Adipocyte (in vitro differentiated cells): Measurements from ENCODE around the gene ZMYM5.
"Not testable (repeated sequence)": the region's sequence is repeated elsewhere in the genome, so short reads cannot be mapped to it uniquely, and the experiment has no call there.

Source experiments
- DNase-seq: peaks from one replicate; pipeline ENCODE4 v3.0.0-alpha.2; 2015; ENCODE audit warnings: low read depth
- H3K27me3 ChIP-seq: replicated peaks from 2 replicates; pipeline ENCODE4 v1.7.0; 2013; ENCODE audit warnings: mild to moderate bottlenecking, low read length, moderate library complexity; ENCODE audit not compliant: control insufficient read depth, insufficient read depth
- H3K36me3 ChIP-seq: 2 replicates; pipeline ENCODE4 v1.7.0; 2013; ENCODE audit warnings: low read length, mild to moderate bottlenecking, moderate library complexity; ENCODE audit not compliant: control insufficient read depth, insufficient read depth, severe bottlenecking
- H3K4me1 ChIP-seq: 2 replicates; pipeline ENCODE4 v1.7.0; 2013; ENCODE audit warnings: mild to moderate bottlenecking, low read length, moderate library complexity; ENCODE audit not compliant: control insufficient read depth, insufficient read depth
- H3K4me3 ChIP-seq: 2 replicates; pipeline ENCODE4 v1.7.0; 2013; ENCODE audit warnings: mild to moderate bottlenecking, low read length, moderate library complexity
- H3K9ac ChIP-seq: 2 replicates; pipeline ENCODE4 v1.7.0; 2013; ENCODE audit warnings: mild to moderate bottlenecking, low read length, moderate library complexity
- H3K9me3 ChIP-seq: 2 replicates; pipeline ENCODE4 v1.7.0; 2013; ENCODE audit warnings: mild to moderate bottlenecking, low read length, moderate library complexity; ENCODE audit not compliant: control insufficient read depth

Gene ZMYM5

GRCh38 chr13:19817510-19818158 lies 45.8 kb downstream of the ZMYM5 start:
- Histone ChIP-seq H3K9ac (no peak overlapping the region), H3K27me3 (no peaks in the 10 kb centered on the region), H3K4me3 (no peak overlapping the region), H3K36me3 (peaks cover 23% of the 10 kb centered on the region), H3K4me1 (peaks cover 7% of the 10 kb centered on the region), H3K9me3 (no peaks in the 10 kb centered on the region)
- no peak for DNase-seq

- Histone ChIP-seq H3K9ac (no peak overlapping the region), H3K4me1 (peaks cover 1% of the 10 kb centered on the region), H3K36me3 (peaks cover 23% of the 10 kb centered on the region), H3K27me3 (no peaks in the 10 kb centered on the region), H3K9me3 (no peaks in the 10 kb centered on the region), H3K4me3 (no peak overlapping the region)
- DNase-seq: no peak
Observed at GRCh38 chr13:19817106-19817505, 46.3 kb downstream of the ZMYM5 start.

GRCh38 chr13:19815842-19816241 lies 47.6 kb downstream of the ZMYM5 start:
- H3K4me1 ChIP-seq, H3K4me3 ChIP-seq, H3K9ac ChIP-seq, H3K9me3 ChIP-seq, H3K27me3 ChIP-seq, DNase-seq: not testable (repeated sequence)
- peaks cover 23% of the 10 kb centered on the region for H3K36me3 ChIP-seq

- peak; percentile 7 for DNase-seq
- H3K4me1 ChIP-seq: no peaks in the 10 kb centered on the region
- H3K27me3 ChIP-seq: no peaks in the 10 kb centered on the region
- H3K36me3 ChIP-seq: peaks cover 9% of the 10 kb centered on the region
- no peaks in the 10 kb centered on the region for H3K9me3 ChIP-seq
- H3K9ac ChIP-seq: no peak overlapping the region
- no peak overlapping the region for H3K4me3 ChIP-seq
Observed at GRCh38 chr13:19810996-19811881, 52.2 kb downstream of the ZMYM5 start.

GRCh38 chr13:19810151-19810550 lies 53.3 kb downstream of the ZMYM5 start:
- Histone ChIP-seq H3K36me3 (peaks cover 11% of the 10 kb centered on the region), H3K9ac (no peak overlapping the region), H3K9me3 (no peaks in the 10 kb centered on the region), H3K4me1 (no peaks in the 10 kb centered on the region), H3K4me3 (no peak overlapping the region), H3K27me3 (no peaks in the 10 kb centered on the region)
- DNase-seq: no peak

GRCh38 chr13:19805765-19806164 lies 57.7 kb downstream of the ZMYM5 start:
- Histone ChIP-seq H3K27me3 (no peaks in the 10 kb centered on the region), H3K9ac (no peak overlapping the region), H3K4me3 (no peak overlapping the region), H3K4me1 (no peaks in the 10 kb centered on the region), H3K9me3 (no peaks in the 10 kb centered on the region), H3K36me3 (peaks cover 11% of the 10 kb centered on the region)
- DNase-seq: no peak

GRCh38 chr13:19795956-19796355 lies 67.5 kb downstream of the ZMYM5 start:
- DNase-seq: no peak
- no peaks in the 10 kb centered on the region for H3K27me3 ChIP-seq

GRCh38 chr13:19794631-19795030 lies 68.8 kb downstream of the ZMYM5 start:
- H3K9me3 ChIP-seq: no peaks in the 10 kb centered on the region
- no peaks in the 10 kb centered on the region for H3K36me3 ChIP-seq
- no peak overlapping the region for H3K4me3 ChIP-seq
- no peaks in the 10 kb centered on the region for H3K27me3 ChIP-seq
- peaks cover 15% of the 10 kb centered on the region for H3K4me1 ChIP-seq
- H3K9ac ChIP-seq: no peak overlapping the region
- no peak for DNase-seq

More at GRCh38 chr13:19795956-19796355, 67.5 kb downstream of the ZMYM5 start:
- no peak overlapping the region for H3K4me3 ChIP-seq
- no peak overlapping the region for H3K9ac ChIP-seq
- no peaks in the 10 kb centered on the region for H3K9me3 ChIP-seq
- no peaks in the 10 kb centered on the region for H3K36me3 ChIP-seq
- peaks cover 15% of the 10 kb centered on the region for H3K4me1 ChIP-seq

- Histone ChIP-seq H3K4me3 (no peak overlapping the region), H3K9me3 (no peaks in the 10 kb centered on the region), H3K4me1 (peaks cover 15% of the 10 kb centered on the region), H3K36me3 (no peaks in the 10 kb centered on the region), H3K9ac (no peak overlapping the region), H3K27me3 (no peaks in the 10 kb centered on the region)
- no peak for DNase-seq
Observed at GRCh38 chr13:19791953-19792537, 71.4 kb downstream of the ZMYM5 start.

GRCh38 chr13:19782727-19783682 lies 80.4 kb downstream of the ZMYM5 start, which contains the start of gene PSPC1:
Gene PSPC1, minus strand, starts transcription at chr13:19782945. Its CDS starts 188 bp downstream, at chr13:19782757.
- Histone ChIP-seq H3K4me3 (peak within 1 kb of the TSS; percentile 93), H3K9ac (peak within 1 kb of the TSS; percentile 93)
- not testable (repeated sequence) for H3K4me1 ChIP-seq, H3K9me3 ChIP-seq, H3K36me3 ChIP-seq, H3K27me3 ChIP-seq
- peak; percentile 99 for DNase-seq
